Astrocyte of the spinal cord (primary cell): ENCODE results near the gene ALDH7A1.

Source experiments
- DNase-seq: peaks from one replicate; pipeline ENCODE4 v3.0.0; 2011; ENCODE audit warnings: low read depth, low spot score
- H3K4me3 ChIP-seq: 2 replicates; pipeline ENCODE4 v1.5.1; 2011; ENCODE audit warnings: low read depth, mild to moderate bottlenecking, low read length, moderate library complexity
- CTCF ChIP-seq: IDR thresholded peaks from 2 replicates; pipeline ENCODE4 v1.5.1; 2012; ENCODE audit warnings: low read depth, mild to moderate bottlenecking, low read length, inconsistent platforms
- in situ Hi-C: cut with HindIII; loops from 2 replicates; pipeline ENCODE4 v1.10.0; 2017; ENCODE audit warnings: low sequenced_read_pairs

ALDH7A1 gene

GRCh38 chr5:126538579-126538978 is 56.4 kb downstream of the ALDH7A1 start:
- no peak for TF ChIP-seq CTCF
- in situ Hi-C loops: no loop called here

GRCh38 chr5:126536874-126537273 is 58.1 kb downstream of the ALDH7A1 start:
- in situ Hi-C loops: no loop called here
- no peak overlapping the region for H3K4me3 ChIP-seq
- DNase-seq: no peak
- TF ChIP-seq CTCF: peak; percentile 8

More at GRCh38 chr5:126538579-126538978, 56.4 kb downstream of the ALDH7A1 start:
- no peak overlapping the region for H3K4me3 ChIP-seq
- no peak for DNase-seq

- H3K4me3 ChIP-seq: no peak overlapping the region
- no peak for DNase-seq
- no peak for TF ChIP-seq CTCF
- in situ Hi-C loops: no loop called here
These were observed 59.0 kb downstream of the ALDH7A1 start for GRCh38 chr5:126535856-126536545.

GRCh38 chr5:126534553-126534952 is 60.5 kb downstream of the ALDH7A1 start:
- DNase-seq: no peak
- H3K4me3 ChIP-seq: no peak overlapping the region
- no peak for TF ChIP-seq CTCF
- in situ Hi-C loops: no loop called here

- no peak for TF ChIP-seq CTCF
- DNase-seq: peak; percentile 43
- H3K4me3 ChIP-seq: no peak overlapping the region
- in situ Hi-C loops: no loop called here
These were observed 63.4 kb downstream of the ALDH7A1 start for GRCh38 chr5:126531543-126532120.

- in situ Hi-C loops: no loop called here
- TF ChIP-seq CTCF: no peak
- H3K4me3 ChIP-seq: no peak overlapping the region
- DNase-seq: peak; percentile 89
These were observed 67.1 kb downstream of the ALDH7A1 start for GRCh38 chr5:126527892-126528291.
